ENCODE data around the gene SUCO.

The SUCO gene

DNA sequence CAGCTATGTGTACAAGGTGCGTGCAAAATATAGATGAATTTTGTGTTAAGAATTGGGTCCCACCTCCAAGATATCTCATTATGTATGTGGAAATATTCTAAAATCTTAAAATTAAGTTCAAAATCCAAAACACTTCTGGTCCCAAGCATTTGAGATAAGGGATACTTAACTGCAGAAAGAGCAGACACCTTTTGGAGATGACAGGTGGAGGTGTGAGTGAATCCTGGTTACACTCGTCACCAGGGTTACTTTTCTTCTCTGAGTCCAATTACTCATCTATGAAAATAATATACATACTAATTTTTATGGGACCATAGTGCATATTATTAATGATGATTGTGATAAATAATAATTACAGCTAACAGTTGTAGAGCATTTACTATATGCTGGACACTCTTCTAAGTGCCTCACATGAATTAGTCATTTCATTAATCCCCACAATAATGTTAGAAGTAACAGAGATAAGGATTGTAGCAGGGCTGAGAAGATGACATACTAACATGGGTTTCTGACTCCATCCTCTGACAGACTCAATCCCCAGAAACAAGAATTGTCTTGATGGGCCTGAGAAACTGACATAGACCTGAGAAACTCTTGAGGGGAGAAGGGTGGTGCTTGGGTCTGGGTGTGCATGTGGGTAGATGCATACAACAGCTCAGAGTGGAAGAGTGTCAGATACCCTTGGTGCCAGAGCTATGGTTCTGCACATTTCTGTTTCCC, 117.7 kb downstream of the SUCO start:
- no peak for DNase-seq

DNA sequence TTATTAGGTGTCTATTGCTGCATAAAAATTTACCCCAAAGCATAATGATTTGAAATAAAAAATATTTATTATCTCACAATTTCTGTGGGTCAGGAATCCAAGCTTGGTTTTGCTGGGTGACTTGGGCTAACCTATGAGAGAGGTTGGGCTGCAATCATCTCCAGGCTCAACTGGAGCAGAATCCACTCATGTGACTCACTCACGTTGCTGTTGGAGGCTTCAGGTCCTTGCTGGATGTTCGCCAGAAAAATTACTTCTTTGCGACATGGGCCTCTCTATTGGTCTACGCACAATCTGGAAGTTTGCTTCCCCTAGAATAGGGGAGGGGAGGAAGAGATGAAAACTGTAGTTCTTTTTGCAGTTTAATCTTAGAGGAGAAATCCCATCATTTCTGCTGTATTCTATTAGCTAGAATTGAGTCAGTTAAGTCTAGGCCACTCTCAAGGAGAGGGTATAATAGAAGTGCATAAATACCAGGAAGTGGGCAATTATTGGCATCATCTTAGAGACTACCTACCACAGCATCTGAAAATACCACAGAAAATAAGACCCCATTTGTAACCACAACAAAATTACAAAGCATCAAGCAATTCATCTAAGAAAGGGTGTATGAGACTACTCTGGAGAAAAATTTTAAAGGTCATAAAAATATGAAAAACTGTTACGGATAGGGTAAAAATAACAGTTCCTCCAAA, 120.2 kb downstream of the SUCO start:
- DNase-seq: peak; percentile 72

DNA sequence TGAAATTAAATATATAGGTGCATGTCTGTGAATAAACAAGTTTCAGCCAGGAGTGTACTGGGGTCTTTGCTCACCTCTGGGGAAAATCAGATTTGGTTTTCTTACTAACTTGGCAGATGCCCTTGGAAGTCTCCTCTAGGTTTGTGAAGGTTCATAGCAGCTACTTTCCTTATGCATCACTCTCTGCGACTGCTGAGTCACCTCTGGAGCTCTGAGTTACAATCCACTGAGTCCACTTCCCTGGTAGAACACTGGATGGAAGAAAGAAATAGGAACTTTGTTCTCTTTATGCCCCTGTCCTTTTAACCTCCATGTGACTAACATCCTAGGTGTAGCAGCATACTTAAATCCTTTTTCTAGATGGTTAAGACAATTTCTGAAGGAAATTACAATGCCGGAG, 121.6 kb downstream of the SUCO start:
- DNase-seq: peak; percentile 86

DNA sequence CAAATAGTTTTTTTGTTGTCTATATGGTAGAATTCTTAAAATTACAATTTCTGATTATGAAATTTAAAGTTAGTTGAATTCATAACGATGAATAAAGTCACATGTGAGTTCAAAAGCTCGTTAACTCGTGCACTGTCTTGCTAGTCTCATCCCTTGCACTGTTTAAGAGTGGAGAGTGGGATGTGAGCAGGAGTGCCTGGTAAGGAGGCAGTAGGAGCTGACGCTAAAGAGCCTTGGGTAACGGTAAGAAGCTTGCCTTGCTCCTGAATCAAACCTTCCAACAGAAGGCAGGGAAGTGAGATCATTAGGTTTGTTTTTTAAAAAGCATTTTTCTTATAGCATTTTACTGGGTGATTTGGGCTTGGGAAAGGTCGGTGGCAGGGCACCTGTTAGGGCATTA, 123.6 kb downstream of the SUCO start:
- DNase-seq: no peak

DNA sequence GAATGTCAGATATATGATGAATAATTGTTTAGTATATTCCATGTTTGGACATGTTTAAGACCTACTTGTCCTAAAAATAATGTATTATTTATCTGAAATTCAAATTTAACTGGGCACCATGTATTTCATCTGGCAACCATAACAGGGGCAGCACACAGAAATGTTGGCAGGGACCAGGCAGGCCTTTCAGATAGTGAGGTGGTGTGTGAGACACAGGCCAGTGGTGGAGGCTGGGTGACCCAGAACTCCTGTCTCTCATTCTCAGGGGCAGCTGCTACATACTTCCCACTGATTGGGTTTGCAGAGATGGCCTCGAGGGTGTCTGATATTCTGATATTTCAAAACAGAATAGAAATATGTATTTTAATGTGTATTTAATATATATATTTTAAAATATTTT, 124.6 kb downstream of the SUCO start:
- DNase-seq: no peak

DNA sequence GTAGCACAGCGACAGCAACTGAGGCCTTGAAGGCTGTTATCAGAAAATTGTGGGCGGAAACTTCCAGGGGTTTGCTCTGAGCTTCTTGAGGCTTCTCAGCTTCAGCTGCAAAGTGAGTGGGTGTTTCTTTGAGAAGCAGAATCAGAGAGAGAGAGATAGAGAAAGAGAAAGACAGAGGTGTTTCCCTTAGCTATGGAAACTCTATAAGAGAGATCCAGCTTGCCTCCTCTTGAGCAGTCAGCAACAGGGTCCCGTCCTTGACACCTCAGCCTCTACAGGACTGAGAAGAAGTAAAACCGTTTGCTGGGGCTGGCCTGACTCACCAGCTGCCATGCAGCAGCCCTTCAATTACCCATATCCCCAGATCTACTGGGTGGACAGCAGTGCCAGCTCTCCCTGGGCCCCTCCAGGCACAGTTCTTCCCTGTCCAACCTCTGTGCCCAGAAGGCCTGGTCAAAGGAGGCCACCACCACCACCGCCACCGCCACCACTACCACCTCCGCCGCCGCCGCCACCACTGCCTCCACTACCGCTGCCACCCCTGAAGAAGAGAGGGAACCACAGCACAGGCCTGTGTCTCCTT, 126.0 kb downstream of the SUCO start, which contains the start of gene FASLG:
Gene FASLG, plus strand, starts transcription at position 233 of the 583 bp plus-strand sequence. Its CDS starts 99 bp downstream, at position 332.
- no peak for DNase-seq

DNA sequence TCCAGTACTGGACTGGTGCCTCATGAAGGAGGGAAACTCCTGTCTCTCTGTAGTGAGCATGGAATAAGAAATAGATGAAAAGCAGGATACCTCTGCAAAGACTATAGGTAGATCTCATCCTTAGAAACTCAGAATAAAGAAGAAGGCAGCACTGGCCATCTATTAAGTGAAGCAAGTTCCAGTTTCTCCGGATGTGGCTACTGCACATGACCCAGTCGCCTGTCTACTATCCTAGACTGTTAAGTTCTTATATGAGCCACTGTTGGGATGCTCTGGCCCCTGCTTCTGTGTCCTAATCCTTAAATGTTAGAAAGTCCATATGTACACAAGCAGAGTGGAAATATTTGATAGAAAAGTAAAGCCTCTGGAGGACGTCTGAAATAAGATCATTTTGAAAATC, 128.2 kb downstream of the SUCO start:
- no peak for DNase-seq

All from fibroblast of skin of right biceps (primary cell).